ENCODE measurements around the gene MTHFR.
A peak's percentile ranks its signal among the peaks of the same experiment; 100 is the strongest.

Gene MTHFR

GRCh38 chr1:11761285-11761684 is 44.5 kb downstream of the MTHFR start:
- FAIRE-seq (no peak), DNase-seq (ENCODE audit: low spot score) (no peak)

- FAIRE-seq: no peak
- no peak for DNase-seq (ENCODE audit: low spot score)
Measured at GRCh38 chr1:11759791-11760190, 46.0 kb downstream of the MTHFR start.

DNA sequence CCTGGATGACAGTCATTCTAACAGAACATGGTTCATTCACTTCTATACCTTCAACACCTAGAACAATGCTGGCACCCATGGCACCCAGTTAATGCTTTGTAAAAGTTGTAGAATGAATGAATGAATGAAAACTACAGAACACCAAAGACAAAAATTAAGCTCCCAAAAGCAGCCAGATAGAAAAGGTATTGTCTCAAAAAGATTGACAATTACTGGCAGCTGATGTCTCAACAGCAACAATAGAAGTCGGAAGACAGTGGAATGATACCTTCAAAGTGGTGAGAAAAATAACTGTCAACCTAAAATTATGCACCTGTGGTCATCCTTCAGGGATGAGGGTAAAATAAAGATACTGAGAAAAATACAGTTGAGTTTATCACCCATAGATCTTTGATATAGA is 48.7 kb downstream of the MTHFR start:
- no peak for FAIRE-seq
- DNase-seq (ENCODE audit: low spot score): no peak

DNA sequence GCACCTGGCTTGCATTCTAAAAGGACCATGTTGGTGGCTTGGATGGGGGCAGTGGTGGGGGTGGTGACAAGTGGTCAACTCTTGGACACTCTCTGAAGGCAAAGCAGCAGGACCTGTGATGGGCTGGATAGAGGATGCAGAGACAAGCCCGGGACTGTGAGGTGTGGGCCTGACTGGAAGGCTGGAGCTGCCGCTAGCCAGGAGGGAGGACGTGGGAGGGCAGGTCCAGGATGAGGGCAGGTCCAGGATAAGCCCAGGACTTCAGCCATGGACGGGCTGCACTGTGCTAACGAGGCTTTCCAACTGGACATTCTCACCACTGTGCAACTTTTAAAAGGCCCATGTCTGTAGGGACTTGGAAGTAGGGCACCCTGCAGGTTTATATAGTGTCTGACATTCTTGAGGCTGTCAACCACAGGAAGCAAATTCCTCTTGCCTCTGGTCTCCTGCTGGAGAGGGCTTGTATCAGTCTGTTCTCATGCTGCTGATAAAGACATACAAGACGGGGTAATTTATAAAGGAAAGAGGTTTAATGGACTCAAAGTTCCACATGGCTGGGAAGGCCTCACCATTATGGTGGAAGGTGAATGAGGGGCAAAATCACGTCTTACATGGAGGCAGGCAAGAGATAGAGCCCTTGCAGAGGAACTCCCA is 52.1 kb downstream of the MTHFR start:
- no peak for DNase-seq (ENCODE audit: low spot score)
- FAIRE-seq: no peak

GRCh38 chr1:11752359-11753088 is 53.2 kb downstream of the MTHFR start:
- DNase-seq (ENCODE audit: low spot score): no peak
- FAIRE-seq: no peak

DNA sequence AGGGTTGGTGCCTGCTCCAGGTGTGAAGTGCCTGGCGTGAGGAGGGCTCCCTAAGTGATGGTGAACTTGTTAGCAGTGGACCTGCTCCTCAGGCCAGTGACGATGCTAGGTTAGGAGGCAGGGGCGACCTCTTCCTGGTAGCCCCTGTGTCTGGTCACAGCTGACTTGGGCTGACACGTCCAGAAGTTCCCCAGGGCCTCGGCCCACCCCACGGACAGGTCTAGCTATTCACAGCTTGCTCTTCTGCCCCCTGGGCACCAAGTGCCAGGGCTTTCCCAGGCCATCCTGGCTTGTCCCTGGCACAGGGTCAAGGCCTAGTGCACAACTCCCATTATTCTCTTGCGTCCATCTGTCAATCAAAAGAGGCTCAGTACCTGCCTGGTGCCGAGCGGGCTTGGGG is 54.7 kb downstream of the MTHFR start:
- FAIRE-seq: no peak
- DNase-seq (ENCODE audit: low spot score): no peak

DNA sequence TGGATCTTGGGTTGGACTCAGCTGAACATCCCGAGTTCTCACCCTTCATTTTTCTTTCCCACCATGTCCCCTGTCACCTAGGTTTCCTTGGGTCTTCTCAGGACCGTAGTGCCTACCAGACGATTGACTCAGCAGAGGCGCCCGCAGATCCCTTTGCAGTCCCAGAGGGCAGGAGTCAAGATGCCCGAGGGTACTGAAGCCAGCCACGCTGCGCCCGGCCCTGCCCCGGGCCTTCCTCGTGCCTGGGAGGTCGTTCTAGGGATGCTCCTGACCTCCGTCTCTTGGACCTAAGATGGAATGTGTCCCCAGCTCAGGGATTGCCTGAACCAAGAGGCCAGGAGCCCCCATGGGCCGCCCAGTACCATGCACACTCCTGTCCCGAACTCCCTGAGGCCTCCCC is 55.8 kb downstream of the MTHFR start:
- DNase-seq (ENCODE audit: low spot score) (no peak), FAIRE-seq (no peak)

DNA sequence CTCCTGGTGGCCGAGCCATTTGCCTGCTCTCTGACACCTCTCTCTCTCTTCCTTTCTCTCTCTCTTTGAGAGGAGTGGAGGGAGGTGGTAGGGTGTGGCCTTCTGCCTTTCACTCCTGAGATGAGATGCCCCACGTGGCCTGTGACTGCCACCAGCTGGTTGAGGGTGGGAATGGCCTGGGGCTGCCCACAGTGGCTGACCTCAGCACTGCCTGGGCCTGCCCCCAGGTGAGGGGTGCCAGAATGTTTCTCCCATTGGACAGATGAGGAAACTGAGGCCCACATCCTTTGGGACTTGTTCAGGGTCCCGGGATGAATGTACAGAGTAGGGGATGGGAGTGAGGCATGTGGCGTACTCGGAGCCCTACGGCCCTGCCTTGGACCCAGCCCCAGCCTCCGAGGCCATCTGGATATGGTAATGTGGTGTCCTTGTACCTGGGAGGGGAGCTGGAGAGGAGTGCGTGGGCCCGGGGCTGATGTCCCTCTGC is 56.5 kb downstream of the MTHFR start:
- DNase-seq (ENCODE audit: low spot score) (peak; percentile 70), FAIRE-seq (no peak)

DNA sequence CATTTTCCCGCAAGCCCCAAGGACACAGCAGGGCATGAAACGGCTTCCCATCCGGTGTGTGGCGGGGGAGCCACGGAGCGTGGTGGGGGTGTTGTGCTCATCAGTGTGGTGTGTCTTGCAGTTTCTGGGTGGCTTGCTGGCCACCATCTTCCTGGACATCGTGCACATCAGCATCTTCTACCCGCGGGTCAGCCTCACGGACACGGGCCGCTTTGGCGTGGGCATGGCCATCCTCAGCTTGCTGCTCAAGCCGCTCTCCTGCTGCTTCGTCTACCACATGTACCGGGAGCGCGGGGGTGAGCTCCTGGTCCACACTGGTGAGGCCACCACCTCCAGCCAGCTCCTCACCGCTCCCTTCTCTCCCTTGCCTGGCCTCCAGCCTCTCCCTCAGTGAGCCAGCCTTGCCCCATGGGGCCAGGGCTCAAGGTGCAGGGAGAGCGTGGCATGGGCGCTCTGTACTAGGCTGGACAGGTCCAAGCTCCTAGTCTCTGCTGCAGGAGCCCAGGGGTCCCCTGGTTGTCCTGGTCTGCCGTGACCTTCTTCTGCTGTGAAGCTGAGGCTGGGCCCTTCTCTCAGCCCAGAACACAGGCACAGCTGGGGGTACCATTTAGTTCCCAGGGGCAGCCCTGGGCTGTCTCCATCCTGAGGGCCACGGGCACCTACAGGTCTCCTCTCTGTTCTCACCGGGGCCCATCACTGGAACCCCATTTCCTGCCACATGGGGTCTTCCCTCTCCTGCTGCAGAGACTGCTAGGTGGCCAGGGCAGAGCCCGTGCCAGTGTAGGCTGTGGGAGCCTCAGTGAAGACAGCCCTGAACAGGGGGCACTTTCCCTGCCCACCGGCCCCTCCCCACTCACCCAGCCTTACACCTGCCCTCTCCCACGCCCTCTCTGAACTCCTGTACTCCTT is 57.2 kb downstream of the MTHFR start:
- no peak for FAIRE-seq
- no peak for DNase-seq (ENCODE audit: low spot score)

DNA sequence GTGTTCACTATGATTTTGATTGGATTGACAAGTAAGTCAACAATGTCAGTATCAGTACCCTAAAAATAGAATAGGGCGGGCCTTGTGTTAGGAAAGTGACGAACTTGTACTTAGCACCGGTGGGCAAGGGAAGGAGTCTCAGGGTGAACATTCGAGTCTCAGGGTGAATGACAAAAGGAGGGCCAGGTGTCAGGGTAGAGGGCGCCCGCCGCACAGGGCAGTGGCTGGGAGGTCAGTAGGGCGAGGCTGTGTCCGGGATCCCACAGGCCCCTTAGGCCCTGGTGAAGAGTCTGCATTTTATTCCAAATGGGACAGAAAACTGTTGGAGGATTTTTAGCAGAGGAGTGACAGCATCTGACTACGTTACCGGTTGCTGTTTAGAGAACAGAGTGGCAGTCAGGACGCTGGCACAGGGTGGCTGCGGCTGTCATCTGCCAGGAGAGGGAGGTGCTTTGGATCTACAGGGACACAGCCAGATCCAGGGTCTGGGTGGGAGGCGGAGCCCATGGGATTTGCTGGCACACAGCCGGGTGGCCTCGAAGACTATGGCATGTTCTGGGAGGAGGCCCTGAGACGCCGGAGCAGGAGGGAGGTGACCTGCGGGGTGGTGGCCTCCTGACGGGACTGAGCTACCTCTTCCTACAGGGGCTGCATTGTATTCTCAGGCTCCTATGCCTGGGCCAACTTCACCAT is 58.8 kb downstream of the MTHFR start:
- FAIRE-seq: no peak
- DNase-seq (ENCODE audit: low spot score): no peak

DNA sequence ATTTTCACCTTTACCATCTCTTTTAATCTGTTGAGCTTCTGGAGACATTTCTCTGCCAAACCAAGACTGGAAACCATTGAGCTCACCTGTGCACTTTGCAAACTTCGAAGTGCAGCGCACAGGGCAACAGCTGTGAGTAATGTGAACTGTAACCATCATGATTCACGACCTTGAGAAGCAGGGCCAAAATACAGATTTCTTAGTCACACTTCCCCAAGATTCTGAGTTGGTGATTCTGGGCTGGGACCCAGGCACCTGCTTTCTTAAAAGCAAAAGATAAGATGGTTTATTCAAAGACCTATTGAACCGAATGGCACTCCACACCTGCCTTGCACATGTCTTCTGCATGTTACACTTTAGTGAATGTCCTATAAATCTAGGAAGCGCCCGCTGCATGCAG is 59.7 kb downstream of the MTHFR start:
- FAIRE-seq: no peak
- DNase-seq (ENCODE audit: low spot score): no peak

GRCh38 chr1:11744287-11744686 is 61.5 kb downstream of the MTHFR start:
- FAIRE-seq: no peak
- no peak for DNase-seq (ENCODE audit: low spot score)

DNA sequence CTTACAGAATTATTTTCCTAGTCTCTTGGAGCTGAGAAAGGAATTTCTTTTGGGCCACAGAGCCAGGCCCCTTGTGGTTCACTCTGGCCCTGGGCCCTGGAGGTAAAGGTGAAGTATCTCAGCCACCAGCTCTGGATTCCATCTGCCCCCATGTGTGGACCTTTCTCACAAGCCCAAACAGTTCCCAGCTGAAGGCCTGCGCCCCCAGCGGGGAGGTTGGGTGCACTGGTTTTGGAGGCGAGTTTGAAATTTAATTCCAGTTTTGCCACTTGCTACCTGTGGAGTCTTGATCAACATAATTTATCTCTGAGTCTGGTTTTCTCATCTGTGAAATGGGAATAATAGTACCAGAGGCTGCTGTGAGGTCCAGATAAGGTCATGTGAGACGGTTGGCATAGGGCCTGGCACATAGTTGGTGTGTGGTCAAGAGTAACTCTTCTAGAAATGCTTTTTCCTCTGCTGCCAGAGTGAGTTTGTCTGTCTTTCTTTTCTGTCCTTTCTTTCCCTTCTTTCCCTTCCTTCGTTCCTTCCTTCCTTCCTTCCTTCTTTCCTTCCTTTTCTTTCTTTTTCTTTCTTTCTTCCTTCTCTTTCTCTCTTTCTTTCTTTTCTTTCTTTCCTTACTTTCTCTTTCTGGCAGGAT is 63.7 kb downstream of the MTHFR start:
- DNase-seq (ENCODE audit: low spot score) (no peak), FAIRE-seq (no peak)

DNA sequence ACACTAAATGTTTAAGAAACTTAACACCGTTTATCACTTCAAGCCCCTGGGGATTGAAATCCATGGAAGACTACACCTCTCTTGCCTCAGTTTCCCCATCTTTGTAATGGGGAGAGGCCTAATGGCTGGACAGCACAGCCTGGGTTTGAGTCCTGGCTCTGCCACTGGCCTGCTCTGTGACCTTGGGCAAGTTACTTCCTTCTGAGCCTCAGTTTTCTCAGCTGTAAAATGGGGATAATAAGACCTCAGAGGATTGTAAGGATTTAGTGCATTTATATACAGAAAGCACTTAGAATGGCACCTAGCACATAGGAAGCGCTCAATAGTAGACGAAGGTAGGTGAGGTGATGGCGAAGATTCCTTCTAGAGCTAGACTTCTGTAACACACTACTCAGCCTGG is 64.3 kb downstream of the MTHFR start:
- no peak for FAIRE-seq
- DNase-seq (ENCODE audit: low spot score): no peak

DNA sequence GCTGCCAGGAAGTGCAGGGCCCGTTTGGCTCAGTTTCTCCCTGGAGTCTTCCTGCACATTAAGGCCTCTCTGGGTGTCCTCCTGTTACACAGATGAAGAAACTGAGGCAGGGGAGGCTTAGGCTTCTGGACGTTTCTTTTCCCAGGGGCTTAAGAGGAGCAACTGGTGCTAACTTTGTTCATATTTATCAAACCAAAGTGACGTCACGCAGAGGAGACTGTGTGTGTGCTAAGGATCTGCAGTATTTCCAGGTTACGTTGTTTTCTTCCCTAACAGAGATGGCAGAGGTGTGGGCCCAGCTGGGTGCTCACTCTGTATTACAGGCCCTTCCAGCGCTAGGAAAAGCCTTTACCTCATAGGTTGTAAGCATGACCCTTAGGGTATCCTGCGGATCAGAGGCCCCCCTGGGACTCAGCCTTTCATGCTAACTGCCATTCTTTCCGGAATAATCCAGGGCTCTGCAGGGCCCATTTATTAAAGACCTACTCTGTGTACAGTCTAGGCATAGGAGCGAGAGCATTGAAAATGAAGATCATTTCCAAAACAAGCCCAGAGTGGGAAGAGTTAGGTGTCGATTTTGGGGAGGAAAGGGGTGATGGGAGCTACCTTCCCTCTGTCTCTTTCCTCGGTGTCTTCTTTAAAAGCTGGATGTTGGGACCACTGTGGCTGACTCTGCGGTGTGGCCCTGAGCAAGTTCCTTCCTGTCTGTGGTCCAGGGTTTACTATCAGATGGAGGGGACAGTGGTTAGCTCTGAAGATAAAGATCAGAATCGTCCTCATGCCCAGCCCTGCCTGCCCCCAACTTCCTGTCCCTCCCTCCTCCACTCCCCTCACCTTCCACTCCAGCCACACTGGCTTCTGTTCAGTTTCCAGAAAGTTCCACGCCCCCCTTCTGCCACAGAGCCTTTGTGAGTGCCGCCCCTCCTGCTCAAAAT is 65.2 kb downstream of the MTHFR start:
- FAIRE-seq: no peak
- no peak for DNase-seq (ENCODE audit: low spot score)

DNA sequence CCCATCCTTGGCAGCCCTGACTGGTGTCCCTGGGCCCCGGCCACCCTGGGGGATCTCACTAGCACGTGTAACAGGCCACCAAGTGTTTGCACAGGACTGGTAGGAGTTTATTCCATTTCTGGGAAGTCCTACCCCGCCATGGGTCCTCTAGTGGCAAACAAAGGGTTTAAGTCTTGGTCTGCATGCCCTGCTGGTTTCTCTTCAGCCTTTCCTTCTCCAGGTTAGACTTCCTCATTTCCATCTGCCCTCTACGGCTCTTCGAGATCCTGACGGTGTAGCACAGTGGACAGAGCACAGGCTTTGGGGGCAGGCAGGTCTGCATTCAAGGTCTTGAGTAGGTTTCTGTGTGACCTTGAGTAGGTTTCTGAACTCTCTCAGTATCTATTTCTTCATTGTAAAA is 67.0 kb downstream of the MTHFR start:
- FAIRE-seq (no peak), DNase-seq (ENCODE audit: low spot score) (no peak)

- FAIRE-seq (no peak), DNase-seq (ENCODE audit: low spot score) (no peak)
Measured at GRCh38 chr1:11738096-11738495, 67.7 kb downstream of the MTHFR start.

- FAIRE-seq (no peak), DNase-seq (ENCODE audit: low spot score) (peak; percentile 18)
Measured at GRCh38 chr1:11736746-11737639, 68.8 kb downstream of the MTHFR start.
